Fibroblast of lung (primary cell): Measurements from ENCODE around the gene MRPL4. TPM values are rescaled to one million over a fixed set of nuclear protein-coding genes. Genes with fewer than 3 reads are reported as not detected.

Experiments used
- DNase-seq, 2 donors: peaks; one replicate each; pipeline versions ENCODE4 v3.0.0 to v3.0.0-alpha.2; 2010; ENCODE audit warnings: low read depth in 2 of 2
- H2AFZ ChIP-seq: 2 replicates; pipeline ENCODE4 v1.5.1; 2012; ENCODE audit warnings: low read length, control low read depth, inconsistent platforms
- H3K27ac ChIP-seq: 2 replicates; pipeline ENCODE4 v1.5.1; 2011; ENCODE audit warnings: low read length, control low read depth; ENCODE audit not compliant: insufficient read depth
- H3K27me3 ChIP-seq: 2 replicates; pipeline ENCODE4 v1.5.1; 2011; ENCODE audit warnings: mild to moderate bottlenecking, low read length; ENCODE audit not compliant: control insufficient read depth, insufficient read depth
- H3K36me3 ChIP-seq: 2 replicates; pipeline ENCODE4 v1.5.1; 2011; ENCODE audit warnings: low read length; ENCODE audit not compliant: control insufficient read depth, insufficient read depth
- H3K4me1 ChIP-seq: 2 replicates; pipeline ENCODE4 v1.5.1; 2011; ENCODE audit warnings: low read length; ENCODE audit not compliant: control insufficient read depth, insufficient read depth; ENCODE audit errors: extremely low read depth
- H3K4me2 ChIP-seq: 2 replicates; pipeline ENCODE4 v1.5.1; 2011; ENCODE audit warnings: low read length, control low read depth; ENCODE audit not compliant: insufficient read depth; ENCODE audit errors: extremely low read depth
- H3K4me3 ChIP-seq, 4 experiments: fragments of 200-600 bp in 1 of 4; sonication (generic) in 1 of 4; replicated peaks in 1 of 4; 2 replicates each; pipeline ENCODE4 v1.5.1; 2011 to 2016; ENCODE audit warnings: low read length in 4 of 4, low read depth in 3 of 4, mild to moderate bottlenecking in 3 of 4, control low read depth in 2 of 4, inconsistent platforms in 1 of 4, mixed read lengths in 1 of 4; ENCODE audit not compliant: insufficient read depth in 1 of 4; ENCODE audit errors: control extremely low read depth in 1 of 4
- H3K79me2 ChIP-seq: 2 replicates; pipeline ENCODE4 v1.5.1; 2012; ENCODE audit warnings: mild to moderate bottlenecking, low read length, inconsistent platforms; ENCODE audit not compliant: control insufficient read depth, insufficient read depth
- H3K9ac ChIP-seq: 2 replicates; pipeline ENCODE4 v1.5.1; 2011; ENCODE audit warnings: mild to moderate bottlenecking, low read length, control low read depth; ENCODE audit not compliant: insufficient read depth
- H3K9me3 ChIP-seq: 2 replicates; pipeline ENCODE4 v1.5.1; 2012; ENCODE audit warnings: low read depth, low read length; ENCODE audit not compliant: control insufficient read depth, insufficient read depth
- H4K20me1 ChIP-seq: 2 replicates; pipeline ENCODE4 v1.5.1; 2011; ENCODE audit warnings: low read length; ENCODE audit not compliant: control insufficient read depth, insufficient read depth; ENCODE audit errors: extremely low read depth
- CTCF ChIP-seq, 2 donors: IDR thresholded peaks in 1 of 2; conservative IDR thresholded peaks in 1 of 2; 1 replicate in 1 of 2; 2 replicates in 1 of 2; pipeline ENCODE4 v1.5.1; 2011 to 2012; ENCODE audit warnings: low read length in 2 of 2, control low read depth in 1 of 2, inconsistent platforms in 1 of 2, low read depth in 1 of 2, mild to moderate bottlenecking in 1 of 2
- EZH2 ChIP-seq: IDR thresholded peaks from 2 replicates; pipeline ENCODE4 v1.5.1; 2012; ENCODE audit warnings: low read length, control low read depth, mild to moderate bottlenecking; ENCODE audit errors: missing control alignments
- polyA plus RNA-seq, 2 donors: library from polyadenylated mRNA; depleted of rRNA in 1 of 2; stranded (reverse) in 1 of 2; unstranded in 1 of 2; fragments of >200 nt; gene quantifications; 2 replicates each; pipeline ENCODE4 v1.2.1, GENCODE V29; 2011 to 2012; ENCODE audit warnings: missing spikeins in 1 of 2
- total RNA-seq: library from RNA; depleted of rRNA; stranded (reverse); fragments of >200 nt; gene quantifications from 2 replicates; pipeline ENCODE4 v1.2.1, GENCODE V29; 2014

Gene MRPL4
- total and polyA plus RNA-seq, 2 donors (not counting 1 experiment from before 2014, with no cell fraction given), result 17.2 to 25.7 TPM

GRCh38 chr19:10305139-10305806 lies 53.3 kb downstream of the MRPL4 start:
- no peak overlapping the region for H3K4me3 ChIP-seq
- peaks cover 2% of the 10 kb centered on the region for H3K36me3 ChIP-seq
- TF ChIP-seq CTCF (conservative IDR thresholded peaks at IDR 0.05 in 1 of 2, IDR thresholded peaks at IDR 0.05 in 1 of 2; ENCODE audit: low read depth in 1 of 2, low read length in 2 of 2), result no peak
- no peak for TF ChIP-seq EZH2
- no peak overlapping the region for H3K4me2 ChIP-seq
- no peak overlapping the region for H2AFZ ChIP-seq
- H3K9me3 ChIP-seq, result no peaks in the 10 kb centered on the region
- peak in 1 of 2 donors; percentile 68 for DNase-seq
- H3K27ac ChIP-seq, result no peak overlapping the region
- no peaks in the 10 kb centered on the region for H4K20me1 ChIP-seq
- no peak overlapping the region for H3K9ac ChIP-seq
- no peaks in the 10 kb centered on the region for H3K79me2 ChIP-seq
- H3K4me1 ChIP-seq, result peaks cover 3% of the 10 kb centered on the region
- H3K27me3 ChIP-seq, result no peaks in the 10 kb centered on the region

DNA sequence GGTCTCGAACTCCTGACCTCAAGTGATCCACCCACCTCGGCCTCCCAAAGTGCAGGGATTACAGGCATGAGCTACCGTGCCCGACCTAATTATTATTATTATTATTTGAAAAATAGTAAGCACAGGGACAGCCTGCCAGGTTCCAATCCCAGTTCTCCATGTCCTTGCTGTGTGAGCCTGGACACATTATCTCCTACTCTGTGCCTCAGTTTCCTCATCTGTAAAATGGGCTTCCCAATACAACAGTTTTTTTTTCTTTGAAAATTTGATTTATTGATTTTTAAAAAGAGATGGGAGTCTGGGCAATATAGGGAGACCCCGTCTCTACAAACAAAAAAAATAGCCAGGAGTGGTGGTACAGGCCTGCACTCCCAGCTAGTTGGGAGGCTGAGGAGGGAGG lies 54.3 kb downstream of the MRPL4 start:
- Histone ChIP-seq H3K4me3 (no peak overlapping the region), H2AFZ (no peak overlapping the region), H3K27me3 (no peaks in the 10 kb centered on the region), H3K36me3 (peaks cover 3% of the 10 kb centered on the region), H3K4me1 (peaks cover 3% of the 10 kb centered on the region), H3K79me2 (no peaks in the 10 kb centered on the region), H3K4me2 (no peak overlapping the region), H3K9ac (no peak overlapping the region), H3K27ac (no peak overlapping the region), H4K20me1 (no peaks in the 10 kb centered on the region), H3K9me3 (no peaks in the 10 kb centered on the region)
- TF ChIP-seq CTCF (conservative IDR thresholded peaks at IDR 0.05 in 1 of 2, IDR thresholded peaks at IDR 0.05 in 1 of 2; ENCODE audit: low read depth in 1 of 2, low read length in 2 of 2), result no peak
- no peak for TF ChIP-seq EZH2
- no peak for DNase-seq

GRCh38 chr19:10309423-10309822 lies 57.4 kb downstream of the MRPL4 start, which contains the start of gene ZGLP1:
Gene ZGLP1, minus strand, starts transcription at chr19:10309815.
- no peaks in the 10 kb centered on the region for H3K27me3 ChIP-seq
- H3K36me3 ChIP-seq, result peaks cover 3% of the 10 kb centered on the region
- no peak within 1 kb of the TSS for H2AFZ ChIP-seq
- no peaks in the 10 kb centered on the region for H4K20me1 ChIP-seq
- no peaks in the 10 kb centered on the region for H3K9me3 ChIP-seq
- H3K4me1 ChIP-seq, result peaks cover 3% of the 10 kb centered on the region
- H3K27ac ChIP-seq, result no peak within 1 kb of the TSS
- H3K4me2 ChIP-seq, result no peak within 1 kb of the TSS
- TF ChIP-seq EZH2 (no peak), CTCF (conservative IDR thresholded peaks at IDR 0.05 in 1 of 2, IDR thresholded peaks at IDR 0.05 in 1 of 2; ENCODE audit: low read depth in 1 of 2, low read length in 2 of 2) (no peak)
- H3K4me3 ChIP-seq, result no peak within 1 kb of the TSS
- H3K9ac ChIP-seq, result no peak within 1 kb of the TSS
- H3K79me2 ChIP-seq, result no peaks in the 10 kb centered on the region
- DNase-seq, result no peak

Other genes starting within 250 kb of the MRPL4 start
- 0.77 and 1.2 TPM in 2 replicates for gene COL5A3, start 241.7 kb upstream of the MRPL4 start, total RNA-seq
- gene COL5A3, start 241.7 kb upstream of the MRPL4 start, polyA plus RNA-seq, result 0.56 and 33.7 TPM in 2 replicates
- gene RDH8, start 238.7 kb upstream of the MRPL4 start, total RNA-seq, result not detected in 2 replicates
- gene RDH8, start 238.7 kb upstream of the MRPL4 start, polyA plus RNA-seq, result 0.06 TPM in 1 of 2 replicates, not detected in the other
- 25.7 and 29.4 TPM in 2 replicates for gene SHFL, start 165.9 kb upstream of the MRPL4 start, total RNA-seq
- 17.0 and 29.0 TPM in 2 replicates for gene SHFL, start 165.9 kb upstream of the MRPL4 start, polyA plus RNA-seq
- 0.26 and 0.33 TPM in 2 replicates for gene ANGPTL6, start 149.5 kb upstream of the MRPL4 start, total RNA-seq
- gene ANGPTL6, start 149.5 kb upstream of the MRPL4 start, polyA plus RNA-seq, result 0.12 and 0.14 TPM in 2 replicates
- gene PPAN, start 145.9 kb upstream of the MRPL4 start, total RNA-seq, result 22.6 and 26.5 TPM in 2 replicates
- gene PPAN, start 145.9 kb upstream of the MRPL4 start, polyA plus RNA-seq, result 15.3 and 19.7 TPM in 2 replicates
- gene P2RY11, start 140.5 kb upstream of the MRPL4 start, total RNA-seq, result 2.6 and 3.3 TPM in 2 replicates
- gene P2RY11, start 140.5 kb upstream of the MRPL4 start, polyA plus RNA-seq, result 0.68 and 0.88 TPM in 2 replicates
- 296 and 385 TPM in 2 replicates for gene EIF3G, start 132.3 kb upstream of the MRPL4 start, total RNA-seq
- 169 and 236 TPM in 2 replicates for gene EIF3G, start 132.3 kb upstream of the MRPL4 start, polyA plus RNA-seq
- gene DNMT1, start 57.3 kb upstream of the MRPL4 start, total RNA-seq, result 22.6 and 33.7 TPM in 2 replicates
- gene DNMT1, start 57.3 kb upstream of the MRPL4 start, polyA plus RNA-seq, result 36.7 and 88.4 TPM in 2 replicates
- 25.9 and 39.3 TPM in 2 replicates for gene S1PR2, start 20.9 kb upstream of the MRPL4 start, total RNA-seq
- 29.6 and 30.4 TPM in 2 replicates for gene S1PR2, start 20.9 kb upstream of the MRPL4 start, polyA plus RNA-seq
- 8.9 and 15.9 TPM in 2 replicates for gene ICAM1, start 18.9 kb downstream of the MRPL4 start, total RNA-seq
- 6.9 and 15.2 TPM in 2 replicates for gene ICAM1, start 18.9 kb downstream of the MRPL4 start, polyA plus RNA-seq
- 1.8 and 4.1 TPM in 2 replicates for gene ICAM4, start 34.7 kb downstream of the MRPL4 start, total RNA-seq
- 0.42 and 0.58 TPM in 2 replicates for gene ICAM4, start 34.7 kb downstream of the MRPL4 start, polyA plus RNA-seq
- gene ICAM5, start 37.7 kb downstream of the MRPL4 start, total RNA-seq, result 1.8 and 2.5 TPM in 2 replicates
- gene ICAM5, start 37.7 kb downstream of the MRPL4 start, polyA plus RNA-seq, result 0.47 and 0.55 TPM in 2 replicates
- 0.51 and 0.66 TPM in 2 replicates for gene ZGLP1, start 57.6 kb downstream of the MRPL4 start, total RNA-seq
- gene ZGLP1, start 57.6 kb downstream of the MRPL4 start, polyA plus RNA-seq, result 0.35 TPM in 2 replicates
- 14.1 and 21.0 TPM in 2 replicates for gene FDX2, start 63.8 kb downstream of the MRPL4 start, total RNA-seq
- 14.0 and 20.8 TPM in 2 replicates for gene FDX2, start 63.8 kb downstream of the MRPL4 start, polyA plus RNA-seq
- 4.9 and 5.6 TPM in 2 replicates for gene RAVER1, start 81.3 kb downstream of the MRPL4 start, total RNA-seq
- gene RAVER1, start 81.3 kb downstream of the MRPL4 start, polyA plus RNA-seq, result 2.3 and 4.3 TPM in 2 replicates
- 4.3 and 5.1 TPM in 2 replicates for gene ICAM3, start 87.4 kb downstream of the MRPL4 start, total RNA-seq
- gene ICAM3, start 87.4 kb downstream of the MRPL4 start, polyA plus RNA-seq, result 4.5 and 7.1 TPM in 2 replicates
- gene TYK2, start 128.4 kb downstream of the MRPL4 start, total RNA-seq, result 72.4 and 95.5 TPM in 2 replicates
- 17.4 and 24.0 TPM in 2 replicates for gene TYK2, start 128.4 kb downstream of the MRPL4 start, polyA plus RNA-seq
- gene CDC37, start 151.3 kb downstream of the MRPL4 start, total RNA-seq, result 108 and 129 TPM in 2 replicates
- 266 and 342 TPM in 2 replicates for gene CDC37, start 151.3 kb downstream of the MRPL4 start, polyA plus RNA-seq
- gene PDE4A, start 168.3 kb downstream of the MRPL4 start, total RNA-seq, result 3.1 and 4.1 TPM in 2 replicates
- 3.6 and 4.9 TPM in 2 replicates for gene PDE4A, start 168.3 kb downstream of the MRPL4 start, polyA plus RNA-seq